Activated CD8-positive, alpha-beta memory T cell treated with anti-CD3 and anti-CD28 coated beads for 24 hours (primary cell): ENCODE data around the gene CASP7.
"Not testable (repeated sequence)": the region's sequence is repeated elsewhere in the genome, so short reads cannot be mapped to it uniquely, and the experiment has no call there.

ENCODE experiments used
- DNase-seq: peaks from one replicate; pipeline ENCODE4 v3.0.0-alpha.2; 2020

CASP7 gene

DNA sequence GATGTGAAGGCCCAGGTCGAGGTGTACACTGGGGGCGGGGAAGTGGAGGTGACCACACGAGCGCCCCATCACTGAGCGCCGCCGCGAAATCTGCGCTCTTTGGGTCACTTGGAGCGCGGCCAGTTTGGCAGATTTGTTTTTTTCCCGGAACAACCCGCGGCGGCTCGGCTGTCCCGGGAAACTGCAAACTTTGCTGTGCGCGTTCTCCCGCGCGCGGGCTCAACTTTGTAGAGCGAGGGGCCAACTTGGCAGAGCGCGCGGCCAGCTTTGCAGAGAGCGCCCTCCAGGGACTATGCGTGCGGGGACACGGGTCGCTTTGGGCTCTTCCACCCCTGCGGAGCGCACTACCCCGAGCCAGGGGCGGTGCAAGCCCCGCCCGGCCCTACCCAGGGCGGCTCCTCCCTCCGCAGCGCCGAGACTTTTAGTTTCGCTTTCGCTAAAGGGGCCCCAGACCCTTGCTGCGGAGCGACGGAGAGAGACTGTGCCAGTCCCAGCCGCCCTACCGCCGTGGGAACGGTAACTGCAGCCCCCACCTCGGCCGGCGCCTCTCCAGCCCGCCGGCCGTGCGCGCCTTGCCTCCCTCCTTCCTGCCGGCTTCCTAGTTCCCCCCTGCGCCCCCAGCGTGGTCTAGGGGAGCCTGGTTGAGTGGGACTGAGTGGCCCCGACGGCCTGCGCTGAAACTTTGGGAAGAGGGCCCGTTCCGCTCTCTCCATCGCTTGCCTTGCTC lies at the start of gene CASP7:
CASP7 (plus strand) TSS at position 450 of the 727 bp plus-strand sequence. CDS start 17,582 bp downstream, outside the sequence.
- peak; percentile 89 for DNase-seq

DNA sequence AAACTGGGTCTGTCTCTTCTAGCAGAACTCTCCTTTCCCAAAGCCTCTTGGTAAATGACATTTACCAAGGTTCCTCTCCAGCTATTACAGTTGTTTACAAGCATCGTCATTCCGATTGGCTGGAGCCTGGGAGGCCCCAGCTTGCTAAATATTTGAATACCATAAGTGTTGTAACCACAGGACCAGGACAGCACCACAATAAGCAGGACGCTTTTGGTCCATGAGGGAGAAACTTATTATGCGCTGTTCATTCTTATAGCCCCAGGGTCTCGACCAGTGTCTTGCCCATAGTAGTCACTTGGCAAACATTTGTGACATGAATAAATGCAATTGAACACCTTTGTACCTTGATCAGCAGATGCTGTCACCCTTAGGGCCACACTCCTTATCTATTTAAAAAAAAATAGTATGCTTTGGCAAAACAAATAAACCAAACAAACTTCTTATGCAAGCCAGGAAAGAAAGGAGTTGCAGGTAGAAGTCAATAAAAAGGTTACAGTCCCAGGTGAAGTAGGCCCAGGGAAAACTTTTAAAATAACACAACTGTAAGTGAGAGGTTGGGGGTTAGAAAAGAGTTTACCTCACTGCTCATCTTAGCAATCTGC lies 48.7 kb upstream of the CASP7 start:
- DNase-seq, result no peak

DNA sequence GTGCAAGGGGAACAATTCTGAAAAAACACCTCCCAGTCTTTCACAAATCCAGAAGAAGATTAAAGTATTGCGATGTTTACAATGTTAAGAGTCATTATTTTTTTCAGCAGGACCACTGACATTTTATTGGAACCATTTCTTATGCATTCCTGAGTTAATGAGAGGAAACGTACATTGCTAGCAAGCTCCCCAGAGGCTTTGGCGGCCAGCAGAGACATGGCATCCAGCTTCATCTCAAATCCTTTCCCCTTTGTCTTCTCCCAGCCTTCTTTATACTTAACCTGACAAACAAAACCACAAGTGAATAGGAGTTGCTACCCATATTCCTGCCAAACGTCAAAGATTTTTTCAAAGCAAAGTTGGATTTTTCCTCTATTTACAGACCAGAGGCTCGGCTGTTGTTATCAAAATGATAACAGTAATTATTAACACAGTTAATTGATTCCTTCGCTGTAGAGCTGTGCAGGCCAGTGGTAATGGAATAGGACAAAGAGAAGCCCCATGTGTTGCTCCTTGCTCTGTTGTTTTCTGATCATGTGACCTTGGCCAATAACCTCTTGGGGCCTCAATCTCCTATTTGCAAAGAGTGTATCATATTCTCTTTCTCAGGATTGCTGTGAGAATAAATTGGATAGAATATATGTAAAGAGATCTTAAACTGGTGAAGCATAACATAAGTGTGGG lies 47.9 kb upstream of the CASP7 start:
- no peak for DNase-seq

DNA sequence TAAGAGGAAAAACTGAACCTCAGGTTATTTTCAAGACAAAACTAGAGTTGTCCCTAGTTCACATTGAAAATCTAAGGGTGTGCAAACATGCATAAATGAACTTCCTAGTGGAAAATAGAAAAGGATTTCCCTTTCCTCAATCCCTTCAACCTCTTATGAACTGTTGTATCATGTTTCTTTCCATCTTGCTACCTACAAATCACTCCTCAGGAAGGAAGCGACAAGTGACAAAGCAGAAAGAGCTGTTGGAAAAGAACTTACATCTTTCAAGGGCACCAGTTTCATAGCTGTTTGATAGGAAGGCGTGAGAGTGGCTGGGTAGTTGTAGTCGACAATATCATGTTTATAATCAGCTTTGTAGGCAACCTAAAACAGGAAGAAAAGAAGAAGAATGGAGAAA lies 39.7 kb upstream of the CASP7 start:
- no peak for DNase-seq

DNA sequence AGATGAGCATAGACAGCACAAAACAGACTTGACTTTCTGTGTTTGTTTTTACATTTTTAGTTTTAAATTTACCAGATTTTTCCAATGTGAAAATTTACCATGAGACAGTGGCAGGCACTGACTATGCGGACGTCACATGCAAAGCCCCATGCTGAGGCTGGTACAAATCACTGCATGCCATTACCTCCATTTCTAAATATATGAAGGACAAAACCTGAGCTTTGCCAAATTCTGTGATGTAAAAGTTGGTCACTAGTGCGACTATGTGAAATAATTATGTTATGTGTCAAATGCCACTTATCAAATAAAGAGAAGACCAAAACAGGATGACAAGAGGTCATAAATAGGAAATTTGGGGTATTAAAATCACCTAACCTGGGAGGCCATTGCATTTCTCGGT lies 38.0 kb upstream of the CASP7 start:
- DNase-seq, result no peak

DNA sequence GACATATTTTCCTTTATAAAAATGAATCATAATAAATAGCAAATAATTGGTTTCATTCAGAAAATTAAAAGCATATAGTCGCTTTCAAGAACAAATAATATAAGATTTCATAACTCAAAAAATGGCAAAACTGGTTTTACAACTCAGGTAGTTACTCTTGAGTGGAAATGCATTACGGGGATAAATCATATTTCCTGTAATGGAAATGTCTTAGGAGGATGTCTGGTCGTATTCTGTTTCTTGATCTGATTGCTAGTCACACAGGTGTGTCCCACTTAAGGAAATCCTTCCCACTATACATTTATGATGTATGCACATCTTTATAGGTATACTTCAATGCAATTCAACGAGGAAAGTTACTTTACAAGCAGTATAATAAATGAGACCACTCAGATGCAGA lies 36.5 kb upstream of the CASP7 start:
- no peak for DNase-seq

DNA sequence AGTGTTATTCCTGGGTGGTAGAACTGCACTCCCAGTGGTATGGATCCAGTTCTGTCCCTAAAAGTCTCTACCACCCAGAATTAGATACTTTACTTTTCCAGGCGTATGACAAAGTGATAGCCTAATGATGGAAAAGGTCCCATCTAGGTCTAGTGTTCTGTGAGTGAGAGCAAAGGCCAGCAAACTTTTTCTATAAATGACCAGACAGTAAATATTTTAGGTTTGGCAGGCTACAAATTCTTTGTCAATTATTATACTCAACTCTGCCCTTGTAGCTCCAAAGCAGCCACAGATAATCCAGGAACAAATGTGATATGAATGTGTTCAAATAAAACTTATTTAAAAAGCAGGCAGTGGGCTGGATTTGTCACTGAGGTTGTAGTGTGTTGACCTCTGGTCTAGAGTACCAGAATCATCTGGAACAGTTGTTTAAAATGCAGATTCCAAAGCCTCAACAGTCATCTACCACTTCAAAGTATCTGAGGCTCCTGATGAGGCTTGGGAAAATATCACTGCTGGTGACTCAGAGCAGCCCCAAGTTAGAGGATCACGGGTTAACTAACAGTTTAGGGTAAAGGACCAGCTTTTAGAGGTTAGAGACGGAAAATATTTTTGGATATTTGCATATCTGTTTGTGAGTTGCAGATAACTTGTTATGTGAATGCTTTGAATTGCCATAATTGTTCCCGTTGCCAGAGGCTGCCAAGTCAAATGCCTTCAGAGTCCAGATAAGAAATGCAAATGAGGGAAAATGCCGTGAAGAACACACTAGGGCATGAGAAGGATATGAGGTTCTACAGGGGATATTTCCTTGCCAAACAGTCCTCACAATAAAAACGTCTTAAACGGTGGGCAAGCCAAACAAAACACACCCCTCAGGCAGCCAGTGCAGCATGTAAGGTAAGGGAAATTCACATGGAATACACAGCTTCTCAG lies 35.3 kb upstream of the CASP7 start:
- DNase-seq, result no peak

DNA sequence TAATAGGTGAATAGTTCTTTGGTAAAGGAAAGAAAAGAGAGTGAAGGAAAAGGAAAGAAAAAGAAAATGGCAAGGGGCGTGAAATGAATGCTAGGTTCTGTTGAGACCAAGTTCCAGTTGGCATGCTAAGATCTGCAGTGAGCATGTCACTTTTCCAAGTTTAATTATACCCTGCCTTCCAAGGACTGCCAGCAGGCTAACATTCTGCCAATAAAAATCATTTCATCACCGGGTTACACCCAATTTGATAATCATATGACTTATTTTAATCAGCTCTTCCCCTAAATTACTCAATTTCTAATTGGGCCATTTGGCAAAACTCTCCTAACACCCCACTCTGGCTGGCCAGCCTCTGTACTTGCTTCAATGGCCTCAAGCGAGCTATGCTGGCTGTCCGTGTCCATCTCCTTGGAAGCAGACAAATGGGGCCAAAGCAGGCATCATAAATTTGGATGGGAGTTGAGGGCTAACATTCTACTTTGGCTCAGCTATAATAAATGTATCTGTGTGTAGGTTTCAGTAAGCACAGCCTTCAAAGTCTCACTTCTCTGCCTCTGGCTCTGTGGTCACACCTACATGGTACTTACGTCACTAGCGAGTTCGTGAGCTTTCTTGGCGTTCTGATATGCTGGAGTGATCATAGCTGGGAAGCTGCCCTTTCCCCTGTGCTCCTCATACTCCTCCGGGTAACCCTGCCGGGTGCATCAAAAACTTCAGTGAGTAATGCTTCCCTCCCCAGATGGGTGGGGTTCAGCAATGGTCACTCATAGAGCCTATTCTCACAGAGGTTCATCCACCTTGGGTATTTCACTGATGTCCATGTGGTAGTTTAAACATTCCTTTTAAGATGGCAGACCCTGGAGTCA lies 33.1 kb upstream of the CASP7 start:
- no peak for DNase-seq

DNA sequence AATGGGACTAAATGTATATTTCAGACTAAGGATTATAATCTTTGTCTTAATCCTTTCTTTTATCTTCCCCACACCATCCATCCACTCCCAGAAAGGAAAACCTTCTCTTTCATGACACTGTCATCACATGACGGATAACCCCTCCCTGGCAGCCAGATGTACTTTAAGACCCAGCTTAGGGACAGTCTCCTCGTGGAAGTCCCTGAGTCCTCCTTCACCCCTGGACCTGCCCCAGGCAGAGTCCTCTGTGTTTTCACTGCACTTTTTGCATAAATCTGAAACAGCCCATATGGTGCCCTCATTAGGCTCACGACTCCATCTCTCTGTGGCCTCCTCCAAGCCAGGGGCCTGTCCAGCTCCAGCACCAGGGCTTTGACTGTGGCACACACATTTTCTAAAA lies 31.9 kb upstream of the CASP7 start:
- DNase-seq, result no peak

DNA sequence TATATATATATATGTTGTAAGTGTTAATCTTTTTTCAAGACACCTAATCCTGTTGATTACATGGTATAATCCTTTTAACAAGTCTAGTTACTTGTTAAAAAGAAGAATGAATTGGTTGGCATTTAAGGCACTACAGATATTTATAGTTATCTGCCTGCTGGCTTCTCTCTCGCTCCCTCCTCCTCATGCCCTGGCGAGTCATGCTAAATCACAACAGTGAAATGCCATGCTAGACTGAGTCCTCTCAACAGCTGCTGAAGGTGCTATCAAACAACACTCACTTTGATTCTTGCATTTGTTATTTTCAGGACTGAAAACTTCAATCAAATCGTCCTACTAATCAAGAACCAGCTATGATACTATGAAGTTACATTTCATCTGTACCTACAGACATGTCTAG lies 31.2 kb upstream of the CASP7 start:
- no peak for DNase-seq

DNA sequence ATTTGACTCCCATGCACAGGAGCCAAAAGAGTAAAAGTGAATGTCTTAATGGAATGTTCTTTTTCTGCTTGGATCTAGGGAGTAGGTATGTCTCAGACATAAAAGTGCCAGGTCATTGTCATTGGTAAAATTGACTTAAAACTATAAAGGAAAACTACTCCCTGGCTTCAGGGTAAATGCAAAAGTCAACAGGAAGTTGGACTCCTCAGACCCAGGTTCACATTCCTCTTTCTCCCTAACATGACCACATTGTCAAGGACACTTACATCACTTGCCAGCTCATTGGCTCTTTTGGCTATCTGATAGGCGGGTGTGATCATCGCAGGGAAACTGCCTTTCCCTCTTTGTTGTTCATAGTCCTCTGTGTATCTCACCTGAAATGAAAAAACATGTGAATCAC lies 29.5 kb upstream of the CASP7 start:
- no peak for DNase-seq

DNA sequence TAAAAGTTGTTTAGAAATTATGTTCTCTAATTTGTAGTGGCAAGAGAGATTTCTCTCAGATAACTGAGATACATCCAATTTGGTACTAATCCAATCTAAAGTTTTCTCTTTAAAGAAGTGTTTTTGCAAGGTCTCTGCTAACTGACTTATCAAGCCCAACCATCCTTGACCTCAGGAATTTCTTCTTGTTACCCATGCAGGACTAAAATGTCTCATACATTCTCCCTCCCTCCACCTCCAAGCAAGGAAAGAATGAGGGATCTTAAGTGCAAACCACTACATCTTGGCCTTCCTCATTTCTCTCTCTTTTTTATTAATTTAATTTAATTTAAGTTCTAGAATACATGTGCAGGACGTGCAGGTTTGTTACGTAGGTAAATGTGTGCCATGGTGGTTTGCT lies 28.7 kb upstream of the CASP7 start:
- no peak for DNase-seq

DNA sequence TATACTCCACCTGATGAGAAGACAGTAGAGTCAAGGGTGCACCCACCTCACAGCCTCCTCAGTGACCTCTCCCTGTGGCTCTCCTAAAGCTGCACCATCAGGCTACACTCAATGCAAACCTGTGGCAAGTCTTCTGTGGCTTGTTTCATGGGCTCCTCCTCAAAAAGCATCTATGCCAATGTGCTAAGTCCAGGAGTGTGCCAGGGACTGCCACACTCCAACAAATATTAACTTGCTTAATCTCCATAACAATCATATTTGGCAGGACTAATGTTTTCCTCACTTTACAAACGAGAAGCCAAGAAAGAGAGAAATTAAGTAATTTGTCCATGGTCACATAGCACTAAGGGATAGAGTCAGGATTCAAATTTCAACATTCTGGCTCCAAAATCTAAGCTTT lies 27.8 kb upstream of the CASP7 start:
- DNase-seq, result no peak

DNA sequence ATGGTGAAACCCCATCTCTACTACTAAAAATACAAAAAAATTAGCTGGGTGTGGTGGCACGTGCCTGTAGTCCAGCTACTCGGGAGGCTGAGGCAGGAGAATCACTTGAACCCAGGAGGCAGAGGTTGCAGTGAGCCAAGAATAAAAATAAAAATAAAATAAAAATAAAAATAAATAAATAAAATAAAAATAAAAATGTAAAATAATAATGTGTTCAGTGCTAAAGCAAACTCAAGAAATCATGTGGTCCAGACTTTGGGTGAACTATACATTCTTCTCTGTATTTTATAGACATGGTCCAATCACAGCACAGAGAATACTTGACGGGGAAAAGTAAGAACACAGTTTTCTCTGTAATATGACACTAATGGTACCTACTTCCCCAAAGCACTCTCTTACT lies 27.3 kb upstream of the CASP7 start:
- not testable (repeated sequence) for DNase-seq

DNA sequence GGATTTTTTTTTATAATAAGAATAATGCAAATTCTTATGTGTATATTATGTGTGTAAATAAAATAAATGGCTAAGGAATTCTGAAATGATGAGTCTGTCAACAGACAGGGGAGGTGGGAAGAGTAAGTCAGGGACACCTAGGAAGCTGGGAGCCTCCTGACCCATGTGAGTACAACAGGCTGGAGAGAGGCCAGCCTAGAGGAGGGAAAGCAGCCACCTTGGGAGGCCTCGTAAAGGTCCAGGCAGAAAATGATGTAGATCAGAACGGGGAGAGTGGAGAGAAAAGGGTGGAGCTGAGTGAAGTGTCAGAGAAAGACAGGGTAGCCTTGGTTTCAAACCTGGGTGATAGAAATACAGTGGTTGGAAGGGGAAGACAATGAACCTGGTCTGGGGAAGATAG lies 22.8 kb upstream of the CASP7 start:
- DNase-seq, result no peak

DNA sequence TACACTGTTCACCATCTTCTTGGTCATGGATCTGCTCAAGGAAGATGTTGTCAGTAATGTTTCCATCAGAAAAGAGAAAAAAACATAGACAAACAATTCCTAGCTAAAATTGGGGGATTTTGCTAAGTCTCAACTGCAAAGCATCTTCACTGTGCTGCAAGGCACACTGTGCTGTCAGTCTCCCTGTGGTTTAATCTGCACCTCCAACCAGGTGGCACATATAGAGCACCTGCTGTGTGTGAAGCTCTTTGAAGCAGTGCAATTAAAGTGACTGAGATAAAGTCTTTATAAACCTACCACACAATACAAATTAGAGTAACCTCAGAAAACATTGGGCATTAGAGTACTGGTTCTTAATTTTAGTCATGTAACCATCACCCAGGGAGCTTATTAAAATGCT lies 22.2 kb upstream of the CASP7 start:
- no peak for DNase-seq

DNA sequence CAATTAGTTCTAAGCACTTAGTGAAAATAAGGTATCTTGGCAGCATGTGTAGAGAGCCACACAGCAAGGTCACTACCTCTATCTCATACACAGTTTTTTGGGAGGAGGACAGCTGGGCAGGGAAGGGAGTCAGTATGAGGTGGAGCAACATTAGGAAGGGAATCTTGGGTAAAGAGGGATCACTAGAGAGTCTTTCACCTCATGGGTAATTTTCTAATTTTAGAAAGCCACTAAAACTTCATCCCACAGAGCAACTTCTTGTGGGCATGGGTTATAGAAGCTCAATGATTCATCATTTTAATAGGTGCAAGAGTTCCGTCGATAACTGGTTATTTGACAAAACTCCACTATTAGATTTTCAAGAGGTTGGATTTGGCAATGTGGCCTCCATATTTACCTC lies 18.4 kb upstream of the CASP7 start:
- no peak for DNase-seq

DNA sequence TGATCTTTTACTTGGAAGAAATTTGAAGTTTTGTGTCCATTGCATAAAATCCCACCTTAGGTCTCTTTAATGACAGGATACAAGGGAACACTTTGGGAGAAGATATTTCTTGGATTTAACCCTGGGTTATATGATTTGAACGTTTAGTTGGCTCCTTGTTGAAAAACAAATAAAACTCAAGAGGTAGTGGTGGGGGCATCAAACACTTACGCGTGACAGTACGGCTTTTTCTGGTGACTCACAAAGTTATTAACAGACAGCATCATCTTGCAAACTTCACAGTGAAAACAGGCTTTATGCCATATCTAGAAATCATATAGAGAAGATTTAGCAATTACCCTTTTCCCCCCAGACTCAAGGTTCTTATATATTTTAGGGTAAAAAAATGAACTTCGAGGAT lies 16.6 kb upstream of the CASP7 start:
- DNase-seq, result no peak

DNA sequence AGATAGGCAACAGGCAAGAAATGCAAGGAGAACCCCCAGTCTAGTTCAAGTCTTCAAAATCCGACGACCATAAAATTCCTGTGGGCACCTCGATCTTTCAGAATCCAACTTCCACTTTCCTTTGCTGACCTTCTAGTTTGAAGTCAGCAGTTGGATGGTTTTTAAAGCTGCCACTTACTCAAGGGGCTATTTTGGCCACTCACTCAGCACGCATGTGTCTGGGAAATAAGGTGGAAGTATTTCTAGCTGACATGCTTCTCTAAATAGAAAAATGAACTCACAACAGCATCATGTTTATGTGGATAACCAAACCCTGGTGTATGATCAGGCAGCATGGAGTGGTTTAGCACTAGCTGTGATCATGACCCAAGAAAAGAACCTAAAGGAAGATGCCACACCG lies 15.8 kb upstream of the CASP7 start, which contains the start of gene NRAP:
NRAP (minus strand) TSS at position 134 of the 400 bp plus-strand sequence. CDS start 159 bp downstream, outside the sequence.
- no peak for DNase-seq

DNA sequence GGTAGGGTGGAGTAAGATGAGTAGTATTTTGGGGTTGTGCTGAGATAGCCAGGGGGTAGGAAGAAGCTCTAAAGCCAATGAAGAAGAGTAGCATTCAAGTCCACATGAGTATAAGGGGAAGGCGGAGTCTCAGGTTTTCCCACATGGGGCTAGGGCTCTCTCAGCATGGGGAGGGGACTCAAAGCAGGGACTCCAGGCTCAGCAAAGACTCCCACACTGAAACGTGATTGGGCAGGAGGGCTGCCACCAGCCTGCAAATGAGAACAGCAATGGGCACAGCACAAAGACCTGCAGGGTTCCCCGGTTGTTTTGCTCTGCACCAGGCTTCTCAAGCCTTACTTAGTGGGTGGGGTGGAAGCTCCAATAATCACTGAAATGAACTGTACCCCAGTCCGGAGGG lies 14.4 kb upstream of the CASP7 start:
- no peak for DNase-seq

DNA sequence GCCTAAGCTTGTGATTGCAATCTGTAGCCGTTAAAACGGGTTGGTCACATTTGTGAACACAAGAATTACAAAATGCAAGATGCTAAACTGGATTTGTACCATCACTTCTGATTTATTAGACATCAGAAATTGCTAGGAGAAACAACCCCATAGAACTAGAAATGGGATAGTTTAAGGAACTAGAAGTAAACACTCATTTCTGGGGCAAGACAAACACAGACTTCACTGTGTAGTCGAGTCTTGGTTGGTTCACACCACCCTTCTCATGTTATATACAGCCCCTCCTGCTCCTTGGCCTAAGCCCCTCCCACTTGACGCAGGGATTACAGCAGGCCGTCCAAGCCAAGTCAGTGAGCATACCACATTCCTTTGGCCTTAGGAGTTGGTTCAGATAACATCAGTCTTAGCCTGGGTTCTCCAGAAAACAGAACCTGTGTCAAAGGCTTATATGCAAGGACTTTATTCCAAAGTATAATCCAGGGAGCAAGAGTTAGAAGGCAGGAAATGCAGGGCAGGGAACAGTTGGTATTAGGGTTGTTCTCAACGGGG lies 13.8 kb upstream of the CASP7 start:
- no peak for DNase-seq
